Ovary (tissue), 3 donors: ENCODE measurements around the gene PHF21A.

Experiments
- CTCF ChIP-seq, 3 donors: fragments of 450-650 bp in 2 of 3; fragments of 200-600 bp in 1 of 3; IDR thresholded peaks; one replicate each; pipeline versions ENCODE4 v1.5.1 to v1.8.0; 2016 to 2022; ENCODE audit warnings: antibody characterized with exemption in 3 of 3, mild to moderate bottlenecking in 1 of 3
- POLR2A ChIP-seq: fragments of 450-650 bp; IDR thresholded peaks from one replicate; pipeline ENCODE4 v1.6.1; 2017; ENCODE audit warnings: antibody characterized with exemption, mild to moderate bottlenecking, moderate library complexity
- donor health status: DM: no; HTN: no; CAD: no.

DNA sequence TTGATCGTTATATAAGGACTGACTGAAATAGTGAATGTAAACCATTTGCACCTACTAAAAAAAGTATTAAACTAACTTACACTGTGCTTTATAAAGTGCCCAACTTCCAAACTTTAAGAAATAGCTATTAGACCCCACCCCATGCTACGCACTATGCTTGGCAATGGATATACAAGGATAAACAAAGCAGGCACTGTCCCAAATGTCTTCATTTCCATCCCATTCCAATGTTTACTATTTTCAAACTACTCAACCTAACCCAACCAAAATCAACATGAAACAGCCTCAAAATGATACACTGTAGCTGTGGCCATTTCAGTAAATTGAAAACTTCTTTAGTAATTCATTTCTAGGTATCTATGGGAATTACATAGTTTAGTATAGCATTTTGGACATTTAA lies 12.5 kb downstream of the PHF21A start:
- no peak for TF ChIP-seq CTCF (IDR thresholded peaks at IDR 0.05)
- TF ChIP-seq POLR2A = no peak
